ENCODE measurements around the gene FAF1. TPM values are rescaled to one million over a fixed set of nuclear protein-coding genes. Genes with fewer than 3 reads are reported as not detected.

Gene FAF1
- total RNA-seq, 4 donors from 2014 or later: 33.8 to 55.8 (median 45.6) TPM

DNA sequence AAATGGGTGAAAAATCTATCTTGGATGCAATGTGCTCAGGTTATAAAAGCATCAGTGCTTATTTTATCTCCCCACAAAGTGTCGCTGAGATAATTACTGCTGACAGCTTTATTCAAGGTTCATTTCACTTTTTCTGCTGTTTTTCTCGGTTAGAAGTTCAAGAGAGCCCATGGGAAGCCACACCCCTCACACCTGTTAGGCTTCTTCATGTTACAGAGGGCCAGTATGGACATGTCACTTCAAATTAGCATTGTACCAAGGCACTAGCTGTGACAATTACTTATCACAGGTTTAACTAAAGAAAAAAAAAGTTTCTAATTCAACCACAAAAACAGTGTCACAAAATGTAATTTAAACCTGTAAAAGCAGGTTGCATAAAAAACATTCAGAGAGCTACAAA lies 349.5 kb downstream of the FAF1 start:
- intact Hi-C loops (cut with DNase I; ENCODE audit: low total_unique reads): no loop called here
- TF ChIP-seq, protein P1, sequence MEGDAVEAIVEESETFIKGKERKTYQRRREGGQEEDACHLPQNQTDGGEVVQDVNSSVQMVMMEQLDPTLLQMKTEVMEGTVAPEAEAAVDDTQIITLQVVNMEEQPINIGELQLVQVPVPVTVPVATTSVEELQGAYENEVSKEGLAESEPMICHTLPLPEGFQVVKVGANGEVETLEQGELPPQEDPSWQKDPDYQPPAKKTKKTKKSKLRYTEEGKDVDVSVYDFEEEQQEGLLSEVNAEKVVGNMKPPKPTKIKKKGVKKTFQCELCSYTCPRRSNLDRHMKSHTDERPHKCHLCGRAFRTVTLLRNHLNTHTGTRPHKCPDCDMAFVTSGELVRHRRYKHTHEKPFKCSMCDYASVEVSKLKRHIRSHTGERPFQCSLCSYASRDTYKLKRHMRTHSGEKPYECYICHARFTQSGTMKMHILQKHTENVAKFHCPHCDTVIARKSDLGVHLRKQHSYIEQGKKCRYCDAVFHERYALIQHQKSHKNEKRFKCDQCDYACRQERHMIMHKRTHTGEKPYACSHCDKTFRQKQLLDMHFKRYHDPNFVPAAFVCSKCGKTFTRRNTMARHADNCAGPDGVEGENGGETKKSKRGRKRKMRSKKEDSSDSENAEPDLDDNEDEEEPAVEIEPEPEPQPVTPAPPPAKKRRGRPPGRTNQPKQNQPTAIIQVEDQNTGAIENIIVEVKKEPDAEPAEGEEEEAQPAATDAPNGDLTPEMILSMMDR (IDR thresholded peaks at IDR 0.05): no peak
- TF ChIP-seq POLR2A (IDR thresholded peaks at IDR 0.05): no peak
- WGBS, 2 donors: 46 to 55% methylated on average over 2 of the region's 2 CpGs
- H3K4me3 ChIP-seq (ENCODE audit: low read depth, poor library complexity, severe bottlenecking): no peak overlapping the region
- no peak for DNase-seq (ENCODE audit: low spot score in 2 of 2)

DNA sequence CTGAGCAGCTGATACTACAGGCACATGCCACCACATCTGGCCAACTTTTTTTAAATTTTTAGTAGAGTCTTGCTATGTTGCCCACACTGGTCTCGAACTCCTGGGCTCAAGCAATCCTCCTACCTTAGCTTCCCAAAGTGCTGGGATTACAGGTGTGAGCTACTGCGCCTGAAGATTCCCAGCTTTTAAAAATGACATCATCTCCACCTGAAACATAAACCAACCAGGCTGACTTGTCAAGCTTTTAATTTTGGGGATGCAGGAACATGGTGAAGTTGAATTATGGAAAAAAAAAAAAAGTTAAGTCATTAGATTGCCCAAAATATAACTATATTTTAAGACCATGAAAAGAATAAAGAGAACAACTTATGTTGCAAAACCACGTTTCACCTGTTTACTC lies 350.6 kb downstream of the FAF1 start:
- intact Hi-C loops (cut with DNase I; ENCODE audit: low total_unique reads): loop anchor here (10.0 kb wide), 1 partner anchor 245 kb away; no protein-coding TSS in a partner anchor
- TF ChIP-seq, protein P1 (IDR thresholded peaks at IDR 0.05): no peak
- no peak for TF ChIP-seq POLR2A (IDR thresholded peaks at IDR 0.05)
- 96% methylated on average over 3 of the region's 3 CpGs for WGBS, 2 donors
- DNase-seq (ENCODE audit: low spot score in 2 of 2): no peak
- H3K4me3 ChIP-seq (ENCODE audit: low read depth, poor library complexity, severe bottlenecking): no peak overlapping the region

DNA sequence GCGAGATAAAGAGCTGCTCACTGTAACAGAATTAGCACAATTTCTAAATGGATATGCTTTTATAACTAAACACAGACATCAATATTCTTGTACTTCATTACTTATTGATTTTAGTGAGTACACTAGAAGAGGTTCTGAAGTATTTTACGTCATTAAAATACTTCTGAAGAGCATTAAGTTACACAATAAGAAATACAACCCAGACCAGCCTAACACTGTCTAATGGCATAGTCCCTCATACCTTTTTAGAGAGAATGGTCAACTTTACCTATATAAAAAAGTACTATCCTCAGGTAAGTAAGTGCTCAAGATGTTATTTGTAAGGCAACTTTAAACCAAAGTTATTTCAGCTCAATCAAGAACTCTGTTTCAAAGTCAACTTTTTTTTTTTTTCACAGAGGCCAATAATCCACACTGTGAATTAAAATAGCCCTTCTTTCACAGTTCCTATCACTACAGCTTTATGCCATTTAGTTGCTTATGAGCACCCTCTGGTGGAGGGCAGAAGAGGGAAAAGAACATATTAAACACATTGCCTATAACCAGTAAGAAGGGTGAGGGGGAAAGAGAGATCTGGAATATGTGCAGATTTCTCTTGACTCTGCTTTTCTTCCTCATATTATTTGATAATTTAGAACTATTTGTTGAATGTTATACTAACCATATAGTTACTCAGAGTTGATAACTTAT lies 354.7 kb downstream of the FAF1 start:
- 96 to 99% methylated on average over 2 of the region's 2 CpGs for WGBS, 2 donors
- intact Hi-C loops (cut with DNase I; ENCODE audit: low total_unique reads): loop anchor here (10.0 kb wide), 1 partner anchor 241 kb away; no protein-coding TSS in a partner anchor
- DNase-seq (ENCODE audit: low spot score in 2 of 2): no peak
- no peak overlapping the region for H3K4me3 ChIP-seq (ENCODE audit: low read depth, poor library complexity, severe bottlenecking)
- TF ChIP-seq, protein P1 (IDR thresholded peaks at IDR 0.05): no peak
- no peak for TF ChIP-seq POLR2A (IDR thresholded peaks at IDR 0.05)

DNA sequence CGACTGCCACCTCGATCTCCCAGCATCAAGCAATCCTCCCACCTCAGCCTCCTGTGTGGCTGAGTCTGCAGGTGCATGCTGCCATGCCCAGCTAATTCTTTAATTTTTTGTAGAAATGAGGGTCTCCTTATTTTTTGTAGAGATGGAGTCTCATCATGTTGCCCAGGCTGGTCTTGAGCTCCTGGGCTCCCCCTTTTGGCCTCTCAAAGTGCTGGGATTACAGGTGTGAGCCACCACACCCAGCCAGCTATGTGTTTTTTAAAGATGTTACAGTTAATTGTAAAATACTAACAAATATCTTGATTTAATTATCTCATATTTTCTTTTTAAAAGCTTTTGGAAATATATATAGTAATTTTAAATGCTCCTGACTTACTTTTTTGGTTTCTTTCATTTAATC lies 355.5 kb downstream of the FAF1 start:
- intact Hi-C loops (cut with DNase I; ENCODE audit: low total_unique reads): loop anchor here (10.0 kb wide), 1 partner anchor 240 kb away; no protein-coding TSS in a partner anchor
- H3K4me3 ChIP-seq (ENCODE audit: low read depth, poor library complexity, severe bottlenecking): no peak overlapping the region
- no peak for DNase-seq (ENCODE audit: low spot score in 2 of 2)
- 95 to 96% methylated on average over 2 of the region's 2 CpGs for WGBS, 2 donors
- no peak for TF ChIP-seq POLR2A (IDR thresholded peaks at IDR 0.05)
- TF ChIP-seq, protein P1 (IDR thresholded peaks at IDR 0.05): no peak

DNA sequence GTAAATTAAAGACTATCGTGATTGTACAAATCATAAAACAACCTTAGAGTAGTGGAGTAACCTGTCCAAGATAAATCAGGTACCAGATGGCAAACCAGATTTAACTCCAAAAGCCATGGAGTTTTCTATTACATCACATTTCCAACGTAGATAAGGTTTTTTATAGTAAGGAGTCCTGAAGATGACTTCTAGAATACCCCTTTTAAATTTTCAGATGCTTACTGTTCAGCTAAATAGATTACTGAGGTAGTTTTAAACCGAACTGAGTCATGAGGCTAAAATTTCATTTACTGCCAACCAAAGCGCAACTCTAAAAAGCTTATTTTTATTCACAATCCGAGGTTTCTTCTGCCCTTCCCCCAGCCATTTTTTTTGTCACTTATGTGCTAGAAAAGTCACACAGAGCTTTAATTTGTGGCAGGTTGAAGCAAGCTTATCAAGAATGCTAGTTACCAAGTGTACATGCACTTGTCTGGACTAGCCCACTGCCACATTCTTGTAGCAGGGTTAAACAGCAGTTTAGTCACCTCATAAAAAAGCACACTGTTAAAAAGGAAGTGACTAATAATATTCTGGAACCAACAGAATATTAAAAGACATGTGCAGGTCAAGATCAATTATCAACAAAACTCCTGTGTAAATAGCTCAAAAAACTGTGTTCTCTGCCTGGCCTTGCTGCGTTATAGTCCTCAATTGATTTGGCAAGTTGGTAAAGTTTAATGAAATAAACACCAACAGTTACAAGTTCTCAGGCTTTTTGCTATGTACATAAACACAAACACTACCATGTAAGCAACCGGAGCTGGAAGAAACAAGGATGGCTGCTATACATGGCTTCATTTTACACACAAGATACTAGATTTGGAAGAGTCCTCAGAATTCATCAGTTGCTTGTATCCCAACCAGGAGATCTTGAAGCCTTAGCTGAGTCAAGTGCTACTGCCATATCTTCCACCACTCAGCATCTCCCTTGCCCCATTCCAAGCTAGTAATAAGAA lies 356.5 kb downstream of the FAF1 start:
- H3K4me3 ChIP-seq (ENCODE audit: low read depth, poor library complexity, severe bottlenecking): no peak overlapping the region
- intact Hi-C loops (cut with DNase I; ENCODE audit: low total_unique reads): loop anchor here (10.0 kb wide), 1 partner anchor 239 kb away; no protein-coding TSS in a partner anchor
- WGBS, 2 donors: 52 to 64% methylated on average over 7 of the region's 7 CpGs
- TF ChIP-seq POLR2A (IDR thresholded peaks at IDR 0.05): no peak
- TF ChIP-seq, protein P1 (IDR thresholded peaks at IDR 0.05): no peak
- DNase-seq (ENCODE audit: low spot score in 2 of 2): peak in 1 of 2 donors; percentile 39

All from lower leg skin (tissue), 4 donors.